HG03175 (cell line): ENCODE results near the gene HK1.
"Not testable (repeated sequence)": the region's sequence is repeated elsewhere in the genome, so short reads cannot be mapped to it uniquely, and the experiment has no call there.

Experiments
- ATAC-seq: cut with Tn5 transposase; IDR thresholded peaks from one replicate; pipeline ENCODE4 v1.9.1; 2021; ENCODE audit warnings: mild to moderate bottlenecking, moderate library complexity; ENCODE audit not compliant: unreplicated experiment

The HK1 gene

DNA sequence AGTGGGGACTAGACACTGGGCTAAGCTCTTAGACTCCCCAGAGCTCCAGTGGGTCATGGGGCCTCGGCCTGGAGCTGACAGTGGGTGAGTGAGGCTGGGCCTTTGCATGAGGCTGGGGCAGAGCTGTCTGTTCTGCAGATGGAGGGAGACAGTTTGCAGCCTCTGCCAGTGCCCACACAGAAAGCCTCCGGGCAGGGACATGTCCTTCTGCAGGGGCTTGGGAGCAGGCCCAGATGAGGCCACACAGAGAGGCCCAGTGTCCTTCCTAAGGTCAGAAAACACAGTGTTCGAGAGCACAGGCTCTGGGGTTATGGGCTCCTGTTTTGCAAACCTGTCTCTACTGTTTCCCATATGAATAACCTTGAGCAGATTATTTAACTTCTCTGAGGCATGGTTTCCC, 25.1 kb upstream of the HK1 start:
- ATAC-seq, result no peak

DNA sequence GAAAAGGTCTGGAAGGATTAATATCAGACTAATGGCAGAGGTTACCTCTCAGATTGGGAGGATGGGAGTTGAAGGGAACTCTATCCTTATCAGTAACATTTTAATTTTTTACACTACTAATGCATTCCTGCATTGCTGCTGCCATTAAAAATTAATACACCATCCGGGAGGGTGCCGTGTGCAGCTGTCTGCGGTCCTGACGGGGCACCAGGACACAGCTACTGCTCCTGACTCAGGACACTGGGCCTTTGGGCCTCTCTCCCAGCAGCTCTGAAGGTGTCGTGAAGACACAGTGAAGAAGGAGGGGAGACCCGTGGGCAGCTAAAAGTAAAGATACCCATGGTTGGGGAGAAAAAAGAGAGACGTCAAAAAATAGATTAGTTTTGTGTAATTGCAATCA, 23.4 kb upstream of the HK1 start:
- no peak for ATAC-seq

DNA sequence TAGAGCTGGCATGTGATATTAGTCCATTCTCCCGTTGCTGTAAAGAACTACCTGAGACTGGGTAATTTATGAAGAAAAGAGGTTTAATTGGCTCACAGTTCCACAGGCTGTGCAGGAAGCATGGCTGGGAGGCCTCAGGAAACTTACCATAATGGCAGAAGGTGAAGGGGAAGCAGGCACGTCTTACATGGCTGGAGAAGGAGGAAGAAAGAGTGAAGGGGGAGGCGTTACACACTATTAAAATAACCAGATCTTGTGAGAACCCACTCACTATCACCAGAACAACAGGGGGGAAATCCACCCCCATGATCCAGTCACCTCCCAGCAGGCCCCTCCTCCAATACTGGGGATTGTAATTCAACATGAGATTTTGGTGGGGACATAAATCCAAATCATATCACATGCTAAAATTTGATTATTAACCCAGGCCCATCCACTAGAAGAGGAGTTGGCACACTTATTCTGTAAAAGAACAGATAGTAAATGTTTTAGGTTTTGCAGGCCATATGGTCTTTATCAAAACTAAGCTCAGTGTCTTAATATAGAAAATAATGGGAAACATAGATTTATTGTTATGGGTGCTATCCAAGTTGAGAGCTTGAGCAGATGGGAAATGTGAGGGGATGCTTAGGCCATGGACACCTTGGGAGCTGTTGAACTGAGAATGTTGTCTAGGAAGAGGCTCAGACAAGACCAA, 18.6 kb upstream of the HK1 start:
- ATAC-seq, result no peak

DNA sequence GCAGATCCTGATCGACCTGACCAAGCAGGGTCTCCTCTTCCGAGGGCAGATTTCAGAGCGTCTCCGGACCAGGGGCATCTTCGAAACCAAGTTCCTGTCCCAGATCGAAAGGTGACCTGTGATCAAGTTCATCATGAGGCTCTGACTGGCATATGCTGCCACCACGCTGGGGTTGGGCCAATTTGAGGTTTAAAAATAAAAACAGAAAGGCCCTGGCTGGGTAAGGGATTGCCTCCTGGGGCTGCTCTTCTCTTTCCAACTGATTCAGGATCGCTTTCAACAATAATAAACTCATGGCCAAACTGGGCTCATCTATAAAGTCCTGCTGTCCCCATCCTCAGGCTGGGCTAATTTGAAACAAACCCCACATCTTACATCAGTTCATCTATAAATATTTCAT, 17.1 kb upstream of the HK1 start:
- no peak for ATAC-seq

DNA sequence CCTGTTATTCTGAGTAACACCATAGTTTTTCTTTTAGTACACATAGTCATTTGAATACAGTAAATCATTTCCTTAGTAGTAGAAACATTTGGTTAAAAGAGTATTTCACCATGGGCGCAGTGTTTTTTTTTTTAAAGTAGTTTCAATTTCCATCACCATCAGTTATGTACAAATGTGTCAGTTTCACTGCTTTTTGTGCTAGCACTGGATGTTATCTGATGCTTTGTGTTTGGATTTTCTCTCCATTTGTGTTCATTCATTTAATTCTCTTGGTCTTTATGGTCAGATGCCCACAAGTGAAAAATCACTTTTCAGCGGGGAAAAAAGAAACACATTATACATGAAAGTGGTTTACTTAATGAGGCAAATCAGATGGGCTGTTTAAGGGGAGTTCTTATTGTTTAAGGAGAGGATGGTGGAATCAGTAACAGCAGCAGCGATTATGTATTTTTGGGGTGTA, 16.0 kb upstream of the HK1 start:
- no peak for ATAC-seq

DNA sequence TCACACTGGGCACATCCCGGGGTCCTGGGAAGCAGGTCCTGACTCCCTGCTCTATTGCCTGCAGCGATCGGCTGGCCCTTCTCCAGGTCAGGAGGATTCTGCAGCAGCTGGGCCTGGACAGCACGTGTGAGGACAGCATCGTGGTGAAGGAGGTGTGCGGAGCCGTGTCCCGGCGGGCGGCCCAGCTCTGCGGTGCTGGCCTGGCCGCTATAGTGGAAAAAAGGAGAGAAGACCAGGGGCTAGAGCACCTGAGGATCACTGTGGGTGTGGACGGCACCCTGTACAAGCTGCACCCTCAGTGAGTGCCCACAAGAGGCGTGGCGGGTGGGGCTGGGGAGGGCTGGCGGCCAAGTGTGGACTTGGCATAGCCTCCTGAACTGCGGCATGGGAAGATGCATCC, 12.8 kb upstream of the HK1 start:
- ATAC-seq, result no peak

DNA sequence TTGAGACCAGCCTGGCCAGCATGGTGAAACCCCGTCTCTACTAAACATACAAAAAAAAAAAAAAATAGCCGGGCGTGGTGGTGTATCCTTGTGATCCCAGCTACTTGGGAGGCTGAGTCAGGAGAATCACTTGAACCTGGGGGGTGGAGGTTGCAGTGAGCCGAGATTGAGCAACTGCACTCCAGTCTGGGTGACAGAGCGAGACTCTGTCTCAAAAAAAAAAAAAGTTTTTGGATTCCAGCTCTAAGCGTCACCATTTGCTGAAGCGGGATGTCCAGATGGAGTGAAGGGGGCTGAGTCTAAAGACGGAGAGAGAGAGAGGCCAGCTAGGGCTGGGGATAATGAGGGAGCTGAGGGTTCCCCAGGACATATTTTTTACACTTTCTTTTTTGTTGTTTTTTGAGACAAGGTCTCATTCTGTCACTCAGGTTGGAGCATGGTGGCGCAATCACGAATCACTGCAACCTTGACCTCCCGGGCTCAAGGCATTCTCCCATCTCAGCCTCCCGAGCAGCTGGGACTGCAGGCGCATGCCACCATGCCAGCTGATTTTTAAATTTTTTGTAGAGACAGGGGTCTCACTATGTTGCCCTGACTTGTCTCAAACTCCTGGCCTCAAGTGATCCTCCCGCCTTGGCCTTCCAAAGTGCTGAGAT, 9.4 kb upstream of the HK1 start:
- ATAC-seq, result no peak

DNA sequence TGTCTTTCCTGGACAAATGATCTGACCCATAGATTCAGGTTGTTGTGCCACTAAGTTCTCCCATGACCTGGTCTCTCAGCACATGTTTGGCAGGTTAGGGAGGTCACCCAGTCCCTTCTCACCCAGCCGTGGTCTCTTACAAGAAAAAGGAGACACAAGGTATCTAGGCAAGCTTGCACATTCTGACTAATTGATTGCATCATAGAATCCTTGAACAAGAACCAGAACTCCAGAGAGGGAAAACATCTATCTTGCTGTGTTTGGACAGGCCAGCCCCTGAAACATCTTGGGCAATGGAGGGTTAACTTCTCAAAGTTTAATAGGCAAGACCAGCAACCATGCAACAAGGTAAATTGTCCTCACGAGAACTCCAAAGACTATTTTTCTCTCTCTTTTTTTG, 8.5 kb upstream of the HK1 start:
- no peak for ATAC-seq

DNA sequence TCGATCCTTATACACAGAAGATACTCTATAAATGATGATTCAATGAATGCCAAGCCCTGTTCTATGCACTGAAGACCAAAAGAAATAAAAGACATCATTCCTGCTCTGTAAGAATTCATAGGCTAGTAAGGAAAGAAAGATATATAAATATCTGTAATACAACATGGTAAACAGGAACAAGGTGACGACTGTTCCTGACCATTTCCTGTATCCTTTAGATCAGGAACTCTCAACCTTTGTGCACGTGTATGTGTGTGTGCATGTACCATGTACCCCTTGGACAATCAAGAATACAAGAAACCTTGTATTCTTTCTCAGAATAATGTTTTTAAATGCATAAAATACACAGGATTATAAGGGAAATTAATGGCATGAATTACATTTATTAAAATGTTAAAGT, 7.3 kb upstream of the HK1 start:
- no peak for ATAC-seq

DNA sequence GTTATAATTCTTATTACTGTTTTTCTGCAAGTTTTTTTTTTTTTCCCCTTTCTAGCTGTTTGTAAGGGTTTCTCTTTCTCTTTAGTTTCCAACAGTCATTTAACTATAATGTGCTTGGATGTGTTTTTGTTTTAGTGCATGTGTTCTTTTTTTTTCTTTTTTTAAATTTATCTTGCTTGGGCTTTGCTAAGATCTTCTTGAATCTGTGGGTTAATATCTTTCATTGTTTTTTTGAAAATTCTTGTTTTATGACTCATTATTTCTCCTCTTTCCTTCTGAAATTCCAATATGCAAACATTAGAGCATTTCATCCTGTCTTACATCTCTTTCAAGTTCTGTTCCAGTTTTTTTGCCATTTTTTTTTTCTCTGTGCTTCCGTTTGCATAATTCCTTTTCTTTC, 5.7 kb upstream of the HK1 start:
- ATAC-seq, result no peak

DNA sequence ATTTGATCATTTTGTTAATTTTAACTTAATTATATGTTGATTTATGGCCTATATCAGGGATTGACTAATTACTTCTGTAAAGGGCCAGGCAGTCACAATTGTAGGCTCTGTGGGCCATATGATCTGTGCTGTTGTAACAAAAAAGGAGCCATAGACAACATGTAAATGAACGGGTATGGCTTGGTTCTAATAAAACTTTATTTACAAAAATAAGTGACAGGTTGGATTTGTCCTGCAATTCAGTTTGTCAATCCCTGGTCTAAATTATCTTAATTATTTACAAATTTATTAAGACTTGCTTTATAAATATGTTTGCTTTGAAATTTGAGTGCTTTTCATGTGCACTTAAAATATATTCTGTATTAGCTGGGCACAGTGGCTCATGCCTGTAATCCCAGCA, 2.9 kb upstream of the HK1 start:
- ATAC-seq, result no peak

DNA sequence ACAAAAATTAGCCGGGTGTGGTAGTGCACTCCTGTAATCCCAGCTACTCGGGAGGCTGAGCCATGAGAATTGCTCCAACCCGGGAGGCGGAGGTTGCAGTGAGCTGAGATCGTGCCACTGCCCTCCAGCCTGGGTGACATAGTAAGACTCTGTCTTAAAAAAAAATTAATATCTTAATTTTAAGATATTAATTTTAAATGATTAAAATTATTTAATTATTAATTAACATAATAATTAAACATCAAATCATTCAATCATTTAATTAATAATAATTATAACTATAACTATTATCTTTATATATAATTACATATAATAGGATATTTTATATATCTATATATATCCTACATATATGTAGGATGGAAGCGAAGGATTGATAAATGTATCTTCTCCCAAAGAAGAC, 1.8 kb upstream of the HK1 start:
- no peak for ATAC-seq

DNA sequence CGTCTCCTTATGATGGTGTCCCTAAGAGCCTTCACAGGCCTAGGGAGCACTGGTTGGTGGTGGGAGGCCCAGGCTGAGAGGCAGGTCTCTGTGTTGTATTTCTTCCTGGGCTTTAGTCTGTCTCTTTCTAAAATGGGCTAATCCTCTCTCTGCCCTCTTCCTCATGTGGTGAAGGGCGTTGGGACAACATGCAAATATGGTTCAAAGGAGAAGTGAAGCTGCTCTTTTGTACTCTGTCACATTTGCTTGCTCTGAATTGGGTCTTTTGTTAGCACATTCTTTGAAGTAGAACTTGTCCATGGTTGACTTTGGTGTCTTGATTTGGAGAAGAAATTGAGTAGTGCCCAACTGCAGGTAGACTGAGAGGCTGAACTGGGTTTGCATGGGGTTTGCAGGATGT, 814 bp downstream of the HK1 start:
- ATAC-seq, result no peak

DNA sequence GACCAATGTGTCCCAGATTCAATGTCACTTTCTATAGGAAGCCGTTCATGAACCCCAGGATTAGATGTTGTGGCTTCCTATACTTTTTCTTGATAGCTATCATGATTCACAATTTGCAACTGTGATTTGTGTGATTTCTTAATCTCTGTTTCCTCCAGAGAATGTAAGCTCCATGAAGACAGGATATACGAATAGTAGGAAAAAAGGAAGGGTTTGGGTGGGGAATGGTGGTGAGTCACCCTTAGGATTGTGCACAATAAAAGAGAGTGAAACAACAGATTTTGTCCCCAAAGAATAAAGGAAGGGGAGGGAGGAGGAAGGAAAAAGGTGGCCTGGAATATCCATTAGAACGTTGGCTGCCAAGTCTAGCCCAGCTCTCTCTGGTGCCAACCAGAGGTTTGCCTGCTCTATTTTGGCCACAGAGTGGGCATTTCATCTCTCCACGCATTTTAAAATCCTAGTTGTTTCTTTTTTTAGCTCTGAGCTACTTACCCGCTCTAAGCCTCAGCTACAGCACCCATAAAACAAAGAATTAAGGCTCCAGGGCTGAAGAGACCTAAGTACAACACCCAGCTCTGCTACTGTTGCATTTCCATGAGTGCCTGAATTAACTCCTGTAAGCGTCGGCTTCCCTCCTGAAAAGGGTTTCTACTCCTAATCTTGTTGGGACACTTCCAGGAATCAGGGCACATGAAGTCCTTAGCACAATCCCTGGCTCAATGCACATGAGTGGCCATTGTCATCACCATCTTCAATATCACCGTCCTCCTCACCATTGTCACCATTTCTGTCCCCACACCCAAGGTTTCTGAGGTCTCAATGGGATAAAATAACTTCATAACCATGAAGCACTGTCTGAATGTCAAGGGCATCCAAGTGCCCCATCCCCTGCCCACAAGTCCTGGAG, 3.5 kb downstream of the HK1 start:
- no peak for ATAC-seq

DNA sequence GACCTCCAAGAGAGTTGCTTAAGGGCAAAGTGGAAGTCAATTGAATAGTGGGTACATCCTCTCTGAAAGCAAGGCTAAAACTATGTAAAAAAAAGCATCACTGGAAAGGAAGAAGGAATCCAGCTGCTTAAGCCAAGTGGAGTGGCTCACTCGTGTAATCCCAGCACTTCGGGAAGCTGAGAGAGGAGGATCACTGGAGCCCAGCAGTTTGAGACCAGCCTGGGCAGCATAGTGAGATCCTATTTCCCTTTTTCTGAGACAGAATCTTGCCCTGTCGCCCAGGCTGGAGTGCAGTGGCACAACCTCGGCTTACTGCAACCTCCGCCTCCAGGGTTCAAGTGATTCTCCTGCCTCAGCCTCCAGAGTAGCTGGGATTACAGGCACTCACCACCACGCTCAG, 6.1 kb downstream of the HK1 start:
- ATAC-seq, result not testable (repeated sequence)

DNA sequence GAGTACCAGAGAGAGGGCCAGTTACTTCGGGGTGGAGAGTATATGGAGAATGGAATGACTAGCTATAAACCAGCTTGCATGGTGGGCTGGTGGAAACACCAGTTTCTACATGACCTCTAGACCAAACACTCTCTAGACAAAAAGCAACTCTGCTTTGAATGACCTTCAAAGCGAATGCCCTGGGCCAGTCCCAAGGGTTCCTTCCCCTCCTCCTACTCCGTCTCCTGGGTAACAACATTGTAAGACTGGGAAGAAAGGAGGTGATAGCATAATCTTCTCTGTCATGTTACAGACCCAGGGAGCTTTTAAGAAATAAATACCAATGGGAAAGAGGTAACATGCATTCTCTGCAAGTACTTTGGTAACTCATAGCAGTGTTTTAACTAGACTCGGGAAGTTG, 7.4 kb downstream of the HK1 start:
- ATAC-seq, result no peak

DNA sequence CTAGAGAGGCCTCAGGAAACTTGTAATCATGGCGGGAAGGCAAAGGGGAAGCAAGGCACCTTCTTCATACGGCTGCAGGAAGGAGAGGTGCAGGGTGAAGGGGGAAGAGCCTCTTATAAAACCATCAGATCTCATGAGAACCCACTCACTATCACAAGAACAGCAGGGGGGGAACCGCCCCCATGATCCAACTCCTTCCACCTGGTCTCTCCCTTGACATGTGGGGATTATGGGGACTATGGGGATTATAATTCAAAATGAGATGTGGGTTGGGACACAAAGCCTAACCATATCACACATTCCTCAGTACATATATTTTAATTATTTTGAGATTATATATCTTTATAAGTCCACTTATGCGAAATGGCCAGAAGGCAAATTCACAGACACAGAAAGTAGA, 8.9 kb downstream of the HK1 start:
- ATAC-seq, result no peak

DNA sequence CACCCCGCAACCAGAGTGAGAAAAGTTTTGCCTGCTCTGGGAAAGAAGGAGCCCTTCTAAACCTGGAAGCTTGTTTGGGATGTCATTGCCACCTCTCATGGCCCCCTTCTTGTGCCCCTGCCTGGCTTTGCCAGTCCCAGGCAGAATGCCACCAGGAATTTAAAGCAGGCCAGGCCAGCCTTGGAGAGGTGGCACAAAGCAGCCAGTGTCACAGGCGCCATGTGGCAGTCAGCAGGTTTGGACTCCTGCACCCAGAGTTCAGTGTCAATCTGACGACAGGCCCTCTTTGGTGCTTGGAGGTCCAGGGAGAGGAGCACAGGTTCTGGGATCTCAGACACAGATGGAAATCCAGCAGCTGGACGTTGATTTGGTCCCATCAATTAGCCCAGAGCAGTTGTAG, 12.7 kb downstream of the HK1 start:
- no peak for ATAC-seq

DNA sequence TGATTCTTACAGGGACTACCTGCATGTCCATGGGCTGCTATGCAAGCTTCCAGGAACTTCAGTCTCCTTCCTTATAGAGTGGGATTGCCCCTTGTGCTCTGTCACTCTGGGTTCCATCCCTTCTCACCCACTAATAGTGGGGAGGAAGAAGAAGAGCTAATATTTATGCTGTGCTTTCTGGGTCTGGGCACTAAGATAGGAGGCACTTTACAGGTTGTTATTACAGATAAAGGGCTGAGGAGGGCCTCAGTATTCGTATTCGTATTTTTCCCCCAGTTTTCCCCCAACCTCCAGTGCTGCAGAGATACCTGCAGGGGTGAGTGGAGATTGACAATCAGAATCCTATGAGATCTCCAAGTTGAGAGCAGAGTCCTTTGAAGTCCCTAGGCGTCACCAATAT, 14.2 kb downstream of the HK1 start:
- ATAC-seq, result no peak

DNA sequence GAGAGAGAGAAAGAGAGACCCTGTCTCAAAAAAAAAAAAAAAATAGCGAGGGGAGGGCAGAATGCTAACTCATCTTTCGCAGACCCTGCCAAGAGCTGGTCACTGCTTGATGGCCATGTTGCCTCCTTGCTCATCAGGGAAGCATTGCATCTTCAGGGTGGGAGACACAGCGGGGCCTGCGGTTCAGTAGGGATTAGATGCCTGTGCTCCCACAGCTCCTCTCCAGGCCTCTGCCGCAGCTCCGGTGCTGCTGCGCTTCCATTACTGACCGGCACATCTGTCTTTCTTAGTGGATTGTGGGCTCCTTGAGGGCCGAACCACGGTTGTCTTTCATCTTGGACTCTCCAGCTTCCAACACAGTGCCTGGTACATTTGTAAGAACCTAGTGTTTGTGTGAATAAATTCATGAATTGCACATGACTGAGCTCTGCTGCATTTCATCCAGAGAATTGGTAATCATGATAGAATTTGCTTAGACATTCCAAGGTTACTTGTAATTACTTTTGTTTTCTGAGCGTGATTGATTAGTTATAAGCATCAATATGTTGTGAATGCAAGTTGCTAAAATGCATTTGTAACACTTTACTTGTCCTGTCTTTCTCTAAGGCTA, 16.8 kb downstream of the HK1 start:
- no peak for ATAC-seq

DNA sequence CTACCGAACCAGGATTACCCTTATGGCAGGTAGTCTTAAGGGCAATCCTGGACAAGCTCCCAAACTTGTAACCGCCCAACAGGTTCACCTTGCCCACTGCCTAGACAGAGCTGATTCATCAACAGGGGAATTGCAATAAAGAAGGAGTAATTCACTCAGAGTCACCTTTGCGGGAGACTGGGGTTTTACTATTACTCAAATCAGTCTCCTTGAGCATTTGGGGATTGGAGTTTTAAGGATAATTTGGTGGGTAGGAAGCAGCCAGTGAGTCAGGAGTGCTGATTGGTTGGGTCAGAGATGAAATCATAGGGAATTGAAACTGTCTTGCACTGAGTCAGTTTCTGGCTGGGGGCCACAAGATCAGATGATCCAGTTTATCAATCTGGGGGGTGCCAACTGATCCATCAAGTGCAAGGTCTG, 25.3 kb downstream of the HK1 start:
- no peak for ATAC-seq
